Nephron progenitor cell (in vitro differentiated cells): ENCODE results near the gene NFIA.

Experiments
- DNase-seq: peaks from one replicate; pipeline ENCODE4 v3.0.0; 2021
- H3K27ac Mint-ChIP-seq: 2 replicates; pipeline ENCODE4 v1.8.0; 2021; ENCODE audit warnings: mild to moderate bottlenecking, moderate library complexity, mixed read lengths
- H3K27me3 Mint-ChIP-seq: 2 replicates; pipeline ENCODE4 v1.8.0; 2021; ENCODE audit warnings: mild to moderate bottlenecking, low read depth, mixed read lengths; ENCODE audit not compliant: poor library complexity
- H3K36me3 Mint-ChIP-seq: 2 replicates; pipeline ENCODE4 v1.8.0; 2021; ENCODE audit warnings: low read depth, mixed read lengths
- H3K4me1 Mint-ChIP-seq: 2 replicates; pipeline ENCODE4 v1.8.0; 2021; ENCODE audit warnings: mixed read lengths
- H3K4me3 Mint-ChIP-seq: 2 replicates; pipeline ENCODE4 v1.8.0; 2021; ENCODE audit warnings: mild to moderate bottlenecking, moderate library complexity, mixed read lengths
- H3K9me3 Mint-ChIP-seq: 2 replicates; pipeline ENCODE4 v1.8.0; 2021; ENCODE audit warnings: mild to moderate bottlenecking, moderate library complexity, mixed read lengths
- CTCF ChIP-seq: fragments of 200-600 bp; sonication (generic); IDR thresholded peaks from 2 replicates; pipeline ENCODE4 v1.5.0; 2021; ENCODE audit warnings: antibody characterized with exemption

Gene NFIA

GRCh38 chr1:61085206-61085982 is 3.0 kb downstream of the NFIA start:
- Mint-ChIP-seq H3K4me1 (peaks cover 19% of the 10 kb centered on the region), H3K27ac (no peak overlapping the region), H3K4me3 (no peak overlapping the region), H3K27me3 (peaks cover 94% of the 10 kb centered on the region), H3K9me3 (no peaks in the 10 kb centered on the region), H3K36me3 (no peaks in the 10 kb centered on the region)
- DNase-seq, result no peak
- no peak for TF ChIP-seq CTCF

GRCh38 chr1:61085983-61086644 is 3.8 kb downstream of the NFIA start:
- H3K36me3 Mint-ChIP-seq, result no peaks in the 10 kb centered on the region
- DNase-seq, result no peak
- H3K9me3 Mint-ChIP-seq, result no peaks in the 10 kb centered on the region
- TF ChIP-seq CTCF, result no peak
- no peak overlapping the region for H3K4me3 Mint-ChIP-seq
- H3K27ac Mint-ChIP-seq, result no peak overlapping the region
- peaks cover 14% of the 10 kb centered on the region for H3K4me1 Mint-ChIP-seq
- peaks cover 94% of the 10 kb centered on the region for H3K27me3 Mint-ChIP-seq

- Mint-ChIP-seq H3K4me3 (no peak overlapping the region), H3K4me1 (peaks cover 18% of the 10 kb centered on the region), H3K36me3 (no peaks in the 10 kb centered on the region), H3K27me3 (peaks cover 86% of the 10 kb centered on the region), H3K9me3 (no peaks in the 10 kb centered on the region), H3K27ac (no peak overlapping the region)
- no peak for DNase-seq
- TF ChIP-seq CTCF, result no peak
These were observed 5.2 kb downstream of the NFIA start for GRCh38 chr1:61087571-61087970.

GRCh38 chr1:61088163-61088974 is 6.0 kb downstream of the NFIA start:
- Mint-ChIP-seq H3K4me1 (peaks cover 20% of the 10 kb centered on the region), H3K27me3 (peaks cover 83% of the 10 kb centered on the region), H3K36me3 (no peaks in the 10 kb centered on the region), H3K9me3 (no peaks in the 10 kb centered on the region), H3K27ac (no peak overlapping the region), H3K4me3 (no peak overlapping the region)
- no peak for TF ChIP-seq CTCF
- DNase-seq, result no peak

- H3K4me1 Mint-ChIP-seq, result peaks cover 14% of the 10 kb centered on the region
- no peak for TF ChIP-seq CTCF
- no peak overlapping the region for H3K27ac Mint-ChIP-seq
- DNase-seq, result no peak
- no peak overlapping the region for H3K4me3 Mint-ChIP-seq
- peaks cover 83% of the 10 kb centered on the region for H3K27me3 Mint-ChIP-seq
- H3K9me3 Mint-ChIP-seq, result no peaks in the 10 kb centered on the region
- no peaks in the 10 kb centered on the region for H3K36me3 Mint-ChIP-seq
These were observed 7.0 kb downstream of the NFIA start for GRCh38 chr1:61089338-61089737.
